Measurements from ENCODE around the gene PTPMT1.

PTPMT1 gene

DNA sequence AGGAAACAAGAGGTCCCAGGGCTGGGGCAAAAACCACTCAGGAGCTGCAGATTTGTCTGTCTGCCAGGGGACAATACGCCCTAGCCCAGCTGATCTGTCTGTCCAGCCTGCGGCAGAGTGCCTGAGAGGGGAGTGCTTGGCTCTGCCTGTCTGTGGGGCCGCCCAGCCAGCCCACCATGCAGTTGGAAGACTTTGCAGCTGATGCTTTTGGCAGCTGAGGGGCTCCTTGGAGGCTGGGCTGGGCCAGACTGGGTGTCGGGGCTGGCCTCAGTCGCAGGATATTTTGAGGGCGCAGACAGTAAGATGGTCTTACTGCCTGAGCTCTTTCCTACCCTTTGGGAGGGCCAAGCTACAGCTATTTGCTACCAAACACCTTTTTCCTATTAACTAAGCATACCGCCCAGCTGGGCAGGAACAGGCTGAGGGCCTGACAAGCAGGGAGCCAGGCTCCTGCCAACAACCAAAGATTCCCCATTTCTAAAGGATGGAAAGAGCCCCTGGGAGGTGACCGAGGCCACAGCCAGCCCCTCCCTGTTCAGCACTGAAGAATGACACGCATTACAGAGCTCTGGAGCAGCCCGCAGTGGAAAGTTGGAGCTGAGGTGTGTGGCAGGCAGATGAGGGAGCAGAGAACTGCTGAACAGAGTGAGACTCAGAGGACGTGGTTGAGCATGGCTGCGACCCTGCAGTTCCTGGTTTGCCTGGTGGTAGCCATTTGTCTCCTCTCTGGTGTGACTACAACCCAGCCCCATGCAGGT is 20.9 kb downstream of the PTPMT1 start, which contains the start of gene FAM180B:
Gene FAM180B, plus strand, starts transcription at position 581 of the 758 bp plus-strand sequence. Its CDS starts 91 bp downstream, at position 672.
- no peak for DNase-seq

DNA sequence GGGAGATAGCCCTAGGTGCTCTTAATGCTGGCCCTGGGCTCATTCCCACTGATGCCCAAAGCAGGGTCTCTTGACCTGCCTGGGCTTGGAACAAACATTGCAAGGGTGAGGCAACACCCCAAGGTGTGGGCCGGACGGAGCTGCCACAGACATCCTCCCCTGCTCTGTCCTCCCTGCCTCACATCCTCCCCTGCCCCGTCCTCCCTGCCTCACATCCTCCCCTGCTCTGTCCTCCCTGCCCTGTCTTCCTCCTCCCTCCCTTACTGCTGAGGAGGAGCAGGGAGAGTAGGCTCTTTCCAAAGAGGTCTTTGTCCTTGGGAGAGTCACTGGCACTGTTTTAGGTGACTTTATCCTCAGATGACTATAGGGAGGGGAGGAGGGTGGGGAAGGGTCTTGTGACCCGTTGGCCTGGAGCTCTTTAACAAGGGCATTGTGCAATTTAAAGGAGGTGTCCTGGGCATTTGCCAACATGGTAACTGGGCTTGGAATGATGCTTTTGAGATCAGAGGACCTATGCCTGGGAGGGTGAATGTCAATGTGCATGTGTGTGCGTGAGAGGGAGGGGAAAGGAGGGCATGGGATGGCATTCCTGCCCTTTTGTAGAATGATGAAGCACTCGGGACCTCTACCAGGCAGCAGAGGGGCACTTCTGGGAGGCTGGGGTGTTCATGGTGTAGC is 21.8 kb downstream of the PTPMT1 start:
- no peak for DNase-seq

DNA sequence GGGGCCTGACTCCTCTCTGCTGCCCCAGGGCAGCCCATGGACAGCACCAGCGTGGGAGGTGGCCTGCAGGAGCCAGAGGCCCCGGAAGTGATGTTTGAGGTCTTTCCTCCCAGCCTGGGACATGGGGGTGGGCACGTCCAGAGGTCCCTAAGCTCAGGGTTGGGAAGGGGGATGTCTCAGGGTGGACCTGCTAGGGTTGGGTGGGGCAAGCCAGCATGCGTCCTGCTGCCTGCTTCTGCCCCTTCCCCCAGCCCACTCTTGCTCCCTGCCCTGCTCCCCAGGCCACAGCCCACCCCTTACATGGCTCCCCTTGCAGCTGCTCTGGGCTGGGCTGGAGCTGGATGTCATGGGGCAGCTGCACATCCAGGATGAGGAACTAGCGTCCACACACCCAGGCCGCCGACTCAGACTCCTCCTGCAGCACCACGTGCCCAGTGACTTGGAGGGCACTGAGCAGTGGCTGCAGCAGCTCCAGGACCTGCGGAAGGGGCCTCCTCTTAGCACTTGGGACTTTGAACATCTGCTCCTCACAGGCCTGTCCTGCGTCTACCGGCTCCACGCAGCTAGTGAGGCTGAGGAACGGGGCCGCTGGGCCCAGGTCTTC is 22.4 kb downstream of the PTPMT1 start:
- no peak for DNase-seq

DNA sequence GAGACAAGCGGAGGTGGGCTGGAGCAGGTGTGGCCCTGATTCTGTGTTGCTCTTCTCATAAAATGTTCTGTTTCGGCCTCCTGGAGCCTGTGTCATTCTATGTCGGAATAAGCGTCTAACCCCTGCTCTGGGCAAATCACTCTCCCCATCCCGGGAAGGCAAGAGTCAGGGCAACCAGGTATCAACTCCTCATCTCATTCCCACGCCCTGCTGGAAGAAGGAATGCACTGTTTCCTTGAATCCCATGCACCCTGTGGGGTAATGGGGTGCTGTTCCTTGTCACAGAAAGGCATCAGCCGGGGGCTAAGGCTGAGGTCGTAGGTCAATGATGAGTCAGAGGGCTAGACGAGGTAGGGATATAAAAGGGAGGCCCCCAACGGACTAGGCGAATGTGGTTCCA is 23.7 kb downstream of the PTPMT1 start:
- no peak for DNase-seq

DNA sequence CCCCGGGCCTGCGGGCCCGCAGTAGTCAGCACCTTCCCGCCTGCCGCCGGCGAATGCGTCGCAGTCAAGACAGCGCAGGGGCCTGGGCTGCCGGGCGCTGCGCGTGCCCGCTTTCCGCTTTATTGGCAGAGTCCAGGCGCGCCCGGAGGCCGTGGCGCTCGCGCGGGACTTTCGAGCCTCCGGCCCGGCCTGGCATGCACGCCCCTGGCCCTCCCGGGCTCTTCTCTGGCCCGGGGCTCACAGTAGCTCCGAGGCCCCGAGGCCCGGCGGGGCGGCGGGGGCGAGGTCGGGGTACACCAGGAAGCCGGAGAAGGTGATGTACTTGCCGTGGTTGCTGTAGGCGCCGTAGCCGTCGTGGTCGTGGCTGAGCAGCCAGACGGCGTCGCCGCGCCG is 24.2 kb downstream of the PTPMT1 start:
- no peak for DNase-seq

DNA sequence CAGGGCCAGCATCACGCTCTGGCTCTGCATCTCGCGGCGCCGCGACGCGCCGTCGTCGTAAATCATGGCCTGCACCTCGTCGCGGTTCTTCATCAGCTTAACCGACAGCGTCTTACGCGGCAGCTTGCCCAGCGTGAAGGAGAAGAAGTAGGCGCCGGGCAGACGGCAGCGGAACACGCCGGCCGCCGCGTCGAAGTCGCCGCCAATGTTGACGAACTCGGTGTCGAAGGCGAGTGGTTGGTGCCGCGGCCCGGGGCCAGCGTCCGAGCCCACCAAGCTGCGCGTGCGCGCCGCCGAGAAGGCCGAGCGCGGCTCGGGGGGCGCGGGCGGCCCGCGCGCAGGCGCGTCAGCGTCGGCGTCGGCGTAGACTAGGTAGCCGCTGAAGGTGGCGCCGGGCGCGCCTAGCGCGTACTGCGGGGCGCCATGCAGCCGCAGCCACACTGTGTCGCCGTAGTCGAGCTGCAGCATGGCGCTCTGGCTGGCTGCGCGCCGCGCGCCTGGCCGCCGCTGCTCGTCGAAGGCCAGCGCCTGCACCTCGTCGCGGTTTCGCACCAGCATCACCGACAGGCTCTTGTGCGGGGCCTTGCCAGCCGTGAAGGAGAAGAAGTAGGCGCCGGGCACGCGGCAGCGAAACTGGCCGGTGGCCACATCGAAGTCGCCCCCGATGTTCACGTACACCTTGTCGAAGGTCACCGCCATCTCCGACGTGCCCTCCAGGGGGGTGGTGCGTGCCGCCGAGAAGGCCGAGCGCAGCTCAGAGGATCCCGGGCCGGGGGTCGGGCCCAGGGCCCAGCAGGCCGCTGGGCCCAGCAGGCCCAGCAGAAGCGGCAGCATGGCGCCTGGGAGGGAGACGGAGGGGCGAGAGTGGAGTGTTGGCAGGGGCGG is 24.8 kb downstream of the PTPMT1 start:
- DNase-seq = no peak

DNA sequence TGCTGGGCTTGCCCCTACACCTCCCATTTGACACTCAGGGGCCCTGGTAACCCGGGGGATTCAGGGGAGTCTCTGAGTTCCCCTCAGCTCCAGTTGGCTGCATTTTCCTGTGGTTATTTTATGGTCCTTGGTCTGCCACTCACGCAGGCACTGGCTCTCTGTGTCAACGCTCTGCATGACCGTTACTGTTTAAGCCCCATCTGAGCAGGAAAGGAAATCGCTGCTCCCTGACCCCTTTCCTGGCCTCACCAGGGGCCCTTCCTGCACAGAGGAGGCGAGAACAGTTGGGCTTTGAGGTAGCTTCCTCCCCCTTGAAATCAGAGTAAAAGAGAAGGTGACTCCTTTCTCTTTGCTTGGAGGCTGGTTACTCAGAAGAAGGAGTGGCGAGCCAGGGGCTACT is 26.4 kb downstream of the PTPMT1 start:
- DNase-seq = no peak

DNA sequence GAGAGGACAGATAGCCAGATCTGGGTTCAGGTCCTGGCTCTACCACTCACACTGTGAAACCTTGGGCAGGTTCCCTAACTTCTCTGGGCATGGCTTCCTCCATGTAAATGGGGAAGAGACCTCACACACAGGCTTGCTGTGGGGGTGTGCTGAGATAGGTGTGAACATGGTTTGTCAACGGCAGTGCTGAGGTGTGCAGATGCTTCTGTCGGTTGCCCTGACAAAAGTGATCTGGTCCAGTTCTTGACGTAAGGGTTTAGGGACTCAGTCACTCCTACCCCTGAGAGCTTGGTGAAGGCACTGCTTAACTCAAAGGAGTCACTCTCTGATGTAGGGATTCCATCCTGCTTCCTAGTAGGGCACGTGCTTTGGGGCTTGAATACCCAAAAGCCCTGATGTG is 26.9 kb downstream of the PTPMT1 start:
- DNase-seq = no peak

DNA sequence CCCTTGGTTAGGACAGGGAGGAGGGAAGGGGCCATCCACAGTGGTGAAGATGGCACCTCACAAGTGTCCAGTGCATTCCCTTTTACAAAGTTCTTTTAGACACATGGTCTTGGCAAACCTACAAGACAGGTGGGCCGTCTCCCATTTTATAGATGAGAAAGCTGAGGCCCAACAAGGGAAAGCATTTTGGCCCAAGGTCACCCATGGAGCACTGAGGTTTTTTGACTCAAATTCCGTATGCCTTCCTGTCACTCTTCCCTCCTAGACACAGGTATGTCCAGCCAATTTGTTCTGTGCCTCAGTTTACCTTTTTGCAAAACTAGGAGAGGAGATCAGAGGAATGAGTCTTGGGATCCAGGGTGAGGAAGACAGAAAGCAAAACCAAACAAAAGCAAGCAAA is 27.6 kb downstream of the PTPMT1 start:
- DNase-seq = no peak

DNA sequence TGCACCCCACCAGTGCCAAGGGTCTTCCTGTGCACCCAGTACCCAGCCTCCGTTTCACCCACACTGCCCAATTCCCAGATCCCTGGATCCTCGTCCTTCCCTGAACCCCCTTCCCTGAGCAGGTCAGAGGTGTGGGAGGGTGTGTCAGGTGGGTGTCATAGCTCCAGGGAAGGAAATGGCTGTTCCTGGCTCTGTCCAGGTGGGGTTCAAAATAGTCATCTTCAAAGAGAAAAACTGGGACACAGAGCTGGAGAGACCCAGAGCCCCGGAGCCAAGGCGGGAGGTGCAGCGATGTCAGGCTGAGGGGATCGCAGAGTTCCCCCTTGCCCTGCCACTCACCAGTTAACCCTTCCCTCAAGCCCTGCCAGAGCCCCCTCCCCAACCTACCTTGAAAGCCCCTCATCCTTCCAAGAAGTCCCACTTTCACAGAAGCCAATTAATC is 28.1 kb downstream of the PTPMT1 start:
- no peak for DNase-seq

DNA sequence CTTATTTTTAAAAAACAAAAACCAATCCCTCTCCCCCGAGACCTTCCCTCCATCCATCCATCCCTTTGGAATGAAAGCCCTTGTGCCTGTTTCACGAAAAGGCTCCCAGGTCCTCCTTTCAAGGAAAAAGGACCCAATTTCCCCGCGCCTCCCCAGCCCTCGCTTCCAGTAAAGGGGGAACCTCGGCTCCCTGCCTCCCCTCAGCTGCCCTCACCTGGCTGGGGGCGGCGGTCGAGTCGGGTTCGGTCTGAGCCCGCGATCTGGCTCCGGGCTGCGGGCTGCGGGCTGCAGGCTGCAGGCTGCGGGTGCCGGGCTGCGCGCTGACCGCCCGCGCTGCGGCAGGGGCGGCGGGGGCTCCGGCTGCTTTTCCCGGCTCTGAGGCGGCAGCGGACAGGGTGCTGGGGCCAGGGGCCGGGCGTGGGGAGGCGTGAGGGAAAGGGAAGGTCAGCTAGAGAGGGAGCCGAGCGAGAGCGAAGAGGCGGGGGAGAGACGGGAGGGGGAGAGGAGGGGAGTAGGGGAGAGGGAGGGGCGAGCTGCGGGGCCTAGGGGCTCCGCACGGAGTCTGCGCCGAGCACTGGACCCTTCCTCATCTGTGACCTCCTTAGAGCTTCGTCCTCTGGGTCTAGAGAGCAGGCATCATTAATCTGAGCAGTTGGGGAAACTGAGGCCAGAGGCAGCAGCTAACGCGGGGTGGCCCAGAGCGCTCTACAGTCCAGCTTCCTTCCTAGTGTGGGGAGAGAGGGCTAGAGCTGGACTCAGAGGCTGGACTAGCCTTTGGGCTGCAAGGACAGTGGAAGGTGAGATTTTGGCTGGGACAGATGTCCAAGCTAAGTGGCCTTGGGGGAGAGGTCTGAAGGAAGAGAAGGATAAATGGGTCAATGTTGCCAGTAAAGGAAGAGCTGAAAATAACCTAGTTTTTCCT is 28.8 kb downstream of the PTPMT1 start, which contains the start of gene C1QTNF4:
Gene C1QTNF4, minus strand, starts transcription at position 478 of the 922 bp plus-strand sequence. CDS start 3,601 bp downstream, outside the sequence.
- no peak for DNase-seq

DNA sequence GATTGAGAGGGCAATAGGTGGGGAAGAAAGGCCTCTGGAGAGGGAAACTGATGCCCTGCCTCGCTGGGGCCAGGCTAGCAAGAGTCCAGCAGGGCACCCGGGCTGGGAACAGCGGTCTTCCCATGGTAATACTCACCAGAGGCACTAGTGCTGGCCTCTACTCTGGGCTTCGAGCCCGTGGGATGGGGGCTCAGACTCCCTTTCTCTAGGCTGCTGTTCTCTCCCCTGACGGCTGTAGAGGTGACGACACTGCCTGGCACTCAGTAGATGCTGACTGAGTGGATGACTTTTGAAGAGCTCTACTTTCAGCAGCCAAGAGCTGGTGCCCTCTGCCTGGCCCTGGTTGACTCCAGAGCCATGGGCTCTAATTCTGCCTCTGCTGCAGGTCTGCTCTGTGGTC is 29.6 kb downstream of the PTPMT1 start:
- no peak for DNase-seq

DNA sequence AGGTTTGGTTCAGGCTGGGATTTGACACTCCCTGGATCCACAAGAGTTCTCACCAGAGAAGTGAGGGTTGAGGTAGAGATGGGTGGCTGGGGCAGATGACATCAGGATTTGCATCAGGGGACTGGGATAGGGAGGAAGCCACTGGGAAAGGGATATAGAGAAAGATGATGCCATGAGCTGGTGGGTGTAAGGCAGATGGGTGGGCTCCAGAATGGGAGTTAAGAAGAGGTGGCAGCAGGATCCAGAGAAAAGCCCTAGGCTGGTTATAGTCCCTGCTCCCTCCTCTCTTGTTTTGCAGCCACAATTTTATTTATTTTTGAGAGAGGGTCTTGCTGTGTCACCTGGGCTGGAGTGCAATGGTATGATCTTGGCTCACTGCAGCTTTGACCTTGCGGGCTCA is 30.6 kb downstream of the PTPMT1 start:
- DNase-seq = no peak

DNA sequence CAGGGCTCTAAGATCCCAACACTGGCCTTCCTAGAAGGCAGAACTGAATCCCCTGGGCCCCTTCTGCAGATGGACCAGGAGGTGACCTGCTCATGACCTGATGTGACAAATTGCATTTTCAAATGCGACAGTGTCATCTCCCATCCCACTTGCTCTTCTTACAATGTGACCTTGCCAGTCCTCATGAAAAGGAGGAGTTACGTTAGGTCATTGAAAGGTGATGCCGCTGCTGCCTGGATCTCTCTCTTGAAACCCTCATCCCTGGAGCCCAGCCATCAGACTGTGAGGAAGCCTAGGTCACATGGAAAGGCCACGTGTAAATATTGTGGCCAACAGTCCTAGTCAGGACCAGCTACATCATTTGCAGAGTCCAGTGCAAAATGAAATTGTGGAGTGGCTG is 34.5 kb downstream of the PTPMT1 start:
- DNase-seq = no peak

DNA sequence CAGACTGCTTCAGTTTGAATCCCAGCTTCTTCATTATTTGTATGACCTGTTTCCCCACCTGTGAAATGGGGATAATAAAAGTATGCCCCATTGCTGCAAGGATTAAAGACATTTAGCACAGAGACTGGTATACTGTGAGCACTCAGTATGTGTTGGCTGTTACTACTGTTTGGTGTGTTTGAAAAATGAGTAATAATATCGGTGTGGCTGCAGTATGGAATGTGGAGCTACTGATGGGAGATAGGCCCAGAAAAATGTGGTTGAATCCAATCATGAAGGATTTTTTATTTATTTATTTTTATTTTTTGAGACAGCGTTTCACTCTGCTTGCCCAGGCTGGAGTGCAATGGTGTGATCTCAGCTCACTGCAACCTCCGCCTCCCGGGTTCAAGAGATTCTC is 37.9 kb downstream of the PTPMT1 start:
- DNase-seq = no peak

DNA sequence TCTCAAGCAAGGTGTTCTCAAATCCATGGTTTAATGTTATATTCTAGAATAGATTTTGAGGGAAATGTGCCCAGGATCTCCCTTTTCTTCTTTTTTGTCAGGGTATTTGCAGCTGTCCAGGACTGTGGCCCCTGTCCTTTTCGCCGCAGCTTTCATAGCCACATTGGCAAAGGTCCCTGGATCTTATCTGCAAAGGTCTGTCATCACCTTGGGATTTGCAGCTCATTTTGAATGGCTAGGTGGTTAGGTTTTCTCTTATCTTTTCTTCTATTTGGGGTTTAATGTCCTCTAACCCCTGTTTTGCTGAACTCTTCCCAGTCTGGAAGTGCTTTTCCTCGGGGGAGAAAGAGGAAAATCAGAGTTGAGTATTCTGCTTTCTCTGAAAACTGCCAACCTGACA is 40.5 kb downstream of the PTPMT1 start:
- no peak for DNase-seq

DNA sequence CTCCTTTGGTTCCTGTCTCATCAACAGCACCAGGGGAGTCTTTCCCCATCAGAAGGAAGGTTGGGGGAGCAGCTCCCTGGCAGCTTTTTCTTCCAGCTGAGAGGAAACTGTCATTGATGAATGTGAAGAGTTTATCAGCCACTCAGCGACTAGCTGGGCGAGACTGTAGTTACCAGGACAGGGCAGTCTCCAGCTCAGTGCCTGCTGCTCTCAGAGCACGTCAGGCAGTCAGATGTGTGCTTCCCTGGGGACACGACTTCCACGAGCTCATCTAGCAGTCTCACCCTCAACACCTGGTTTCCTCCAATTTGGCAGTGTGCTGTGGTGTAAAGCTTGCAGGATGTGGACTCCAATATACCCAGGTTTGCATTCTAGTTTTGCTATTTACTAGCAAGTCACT is 41.3 kb downstream of the PTPMT1 start:
- no peak for DNase-seq

DNA sequence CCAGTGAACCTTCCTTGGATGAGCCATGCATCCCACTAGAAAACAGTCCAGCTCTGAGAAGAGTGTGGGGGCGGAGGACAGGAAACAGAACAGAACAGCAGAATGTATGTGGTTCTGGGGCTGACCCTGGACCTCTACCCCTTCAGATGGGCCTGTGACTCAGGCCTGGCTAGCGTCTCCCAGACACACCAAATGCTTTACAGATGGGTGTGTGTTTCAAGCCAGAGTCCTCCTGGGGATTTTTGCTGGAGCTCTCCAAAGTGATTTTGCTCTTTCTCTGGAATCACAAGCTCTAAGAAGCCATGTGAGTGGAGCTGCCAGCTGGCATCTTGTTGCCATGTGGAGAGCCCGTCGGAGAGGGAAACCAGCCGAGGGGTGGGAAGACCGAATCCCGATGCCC is 42.0 kb downstream of the PTPMT1 start:
- no peak for DNase-seq

DNA sequence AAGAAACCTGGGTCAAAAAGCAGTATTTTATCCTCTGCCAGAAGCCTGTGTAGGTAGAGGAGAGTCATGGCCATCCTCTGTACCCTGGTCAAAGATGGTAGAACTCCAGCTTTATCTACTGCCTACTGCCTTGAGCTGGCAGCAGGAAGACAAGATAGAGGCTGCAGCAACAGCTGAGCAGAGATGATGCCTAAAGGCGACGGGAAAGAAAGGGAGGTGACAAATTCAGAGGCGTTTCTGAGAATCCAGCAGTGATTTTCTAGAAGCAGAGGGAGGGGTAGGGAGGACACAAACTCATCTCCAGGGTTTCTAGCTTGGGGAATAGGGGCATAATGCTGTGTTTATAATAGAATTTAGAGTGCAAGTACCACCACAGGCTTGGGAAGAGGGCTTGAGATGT is 44.3 kb downstream of the PTPMT1 start:
- no peak for DNase-seq

DNA sequence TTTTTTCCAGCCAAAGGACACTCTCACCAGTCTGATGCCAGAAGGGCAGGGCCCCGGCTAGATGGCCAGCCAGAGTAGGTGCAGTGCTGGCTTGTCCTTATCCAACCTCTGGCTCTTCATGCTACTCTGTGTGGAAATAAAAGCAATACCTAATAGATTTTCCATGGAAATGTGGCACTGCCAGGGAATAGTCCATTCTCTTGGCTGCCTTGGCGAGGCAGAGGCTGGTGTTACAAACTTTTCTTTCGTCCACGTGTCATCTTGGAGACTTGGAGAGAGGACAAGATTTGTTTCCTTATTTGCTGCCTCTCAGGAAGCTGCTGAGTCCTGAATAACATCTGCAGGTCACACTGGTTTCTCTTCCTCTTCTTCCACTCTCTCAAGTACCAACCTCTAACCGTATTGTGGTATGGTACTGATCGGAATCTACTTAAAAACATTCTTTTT is 46.0 kb downstream of the PTPMT1 start:
- DNase-seq = no peak

DNA sequence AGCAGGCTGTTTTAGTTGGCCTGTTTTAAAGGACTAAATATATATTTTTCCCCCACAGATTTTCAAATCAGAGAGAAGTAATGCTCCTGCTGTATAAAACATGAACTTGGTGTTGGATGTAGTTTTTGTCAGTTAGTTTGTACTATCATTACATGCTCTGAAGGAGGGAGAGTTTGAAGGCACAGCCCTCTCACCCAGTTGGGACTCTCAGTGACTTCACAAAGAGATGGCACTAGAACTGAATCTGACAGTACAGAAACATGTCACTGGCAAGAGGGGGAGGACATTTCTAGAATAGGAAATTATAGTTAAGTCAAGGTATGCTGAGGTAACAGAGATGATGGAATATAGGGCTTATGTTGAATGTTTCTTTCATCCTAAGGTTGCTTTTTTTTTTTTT is 49.9 kb downstream of the PTPMT1 start:
- DNase-seq = no peak

All from NCI-H2107 (cell line).